Measurements from ENCODE around the gene ZDHHC20. TPM values are rescaled to one million over a fixed set of nuclear protein-coding genes. Genes with fewer than 3 reads are reported as not detected.

Gene ZDHHC20
- total RNA-seq, 1 donor from 2014 or later, result 21.0 TPM

- peaks cover 15% of the 10 kb centered on the region for H3K27me3 Mint-ChIP-seq (ENCODE audit: unreplicated experiment)
- peaks cover 5% of the 10 kb centered on the region for H3K9me3 Mint-ChIP-seq (ENCODE audit: unreplicated experiment)
- TF ChIP-seq, protein P1, sequence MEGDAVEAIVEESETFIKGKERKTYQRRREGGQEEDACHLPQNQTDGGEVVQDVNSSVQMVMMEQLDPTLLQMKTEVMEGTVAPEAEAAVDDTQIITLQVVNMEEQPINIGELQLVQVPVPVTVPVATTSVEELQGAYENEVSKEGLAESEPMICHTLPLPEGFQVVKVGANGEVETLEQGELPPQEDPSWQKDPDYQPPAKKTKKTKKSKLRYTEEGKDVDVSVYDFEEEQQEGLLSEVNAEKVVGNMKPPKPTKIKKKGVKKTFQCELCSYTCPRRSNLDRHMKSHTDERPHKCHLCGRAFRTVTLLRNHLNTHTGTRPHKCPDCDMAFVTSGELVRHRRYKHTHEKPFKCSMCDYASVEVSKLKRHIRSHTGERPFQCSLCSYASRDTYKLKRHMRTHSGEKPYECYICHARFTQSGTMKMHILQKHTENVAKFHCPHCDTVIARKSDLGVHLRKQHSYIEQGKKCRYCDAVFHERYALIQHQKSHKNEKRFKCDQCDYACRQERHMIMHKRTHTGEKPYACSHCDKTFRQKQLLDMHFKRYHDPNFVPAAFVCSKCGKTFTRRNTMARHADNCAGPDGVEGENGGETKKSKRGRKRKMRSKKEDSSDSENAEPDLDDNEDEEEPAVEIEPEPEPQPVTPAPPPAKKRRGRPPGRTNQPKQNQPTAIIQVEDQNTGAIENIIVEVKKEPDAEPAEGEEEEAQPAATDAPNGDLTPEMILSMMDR (IDR thresholded peaks at IDR 0.05; ENCODE audit: partially characterized antibody, unreplicated experiment), result no peak
- H3K4me3 Mint-ChIP-seq (ENCODE audit: unreplicated experiment), result no peak overlapping the region
- no peak for DNase-seq
- H3K27ac Mint-ChIP-seq (ENCODE audit: unreplicated experiment), result no peak overlapping the region
- H3K4me1 Mint-ChIP-seq (ENCODE audit: low read depth, unreplicated experiment), result peaks cover 11% of the 10 kb centered on the region
- no peaks in the 10 kb centered on the region for H3K36me3 Mint-ChIP-seq (ENCODE audit: unreplicated experiment)
Observed at GRCh38 chr13:21341637-21342422, 117.3 kb downstream of the ZDHHC20 start.

GRCh38 chr13:21338639-21339278 lies 120.3 kb downstream of the ZDHHC20 start:
- TF ChIP-seq, protein P1 (IDR thresholded peaks at IDR 0.05; ENCODE audit: partially characterized antibody, unreplicated experiment), result no peak
- Mint-ChIP-seq H3K27me3 (ENCODE audit: unreplicated experiment) (peaks cover 15% of the 10 kb centered on the region), H3K27ac (ENCODE audit: unreplicated experiment) (peak overlapping the region; percentile 10), H3K9me3 (ENCODE audit: unreplicated experiment) (peaks cover 3% of the 10 kb centered on the region), H3K36me3 (ENCODE audit: unreplicated experiment) (no peaks in the 10 kb centered on the region), H3K4me3 (ENCODE audit: unreplicated experiment) (no peak overlapping the region), H3K4me1 (ENCODE audit: low read depth, unreplicated experiment) (peaks cover 14% of the 10 kb centered on the region)
- no peak for DNase-seq

DNA sequence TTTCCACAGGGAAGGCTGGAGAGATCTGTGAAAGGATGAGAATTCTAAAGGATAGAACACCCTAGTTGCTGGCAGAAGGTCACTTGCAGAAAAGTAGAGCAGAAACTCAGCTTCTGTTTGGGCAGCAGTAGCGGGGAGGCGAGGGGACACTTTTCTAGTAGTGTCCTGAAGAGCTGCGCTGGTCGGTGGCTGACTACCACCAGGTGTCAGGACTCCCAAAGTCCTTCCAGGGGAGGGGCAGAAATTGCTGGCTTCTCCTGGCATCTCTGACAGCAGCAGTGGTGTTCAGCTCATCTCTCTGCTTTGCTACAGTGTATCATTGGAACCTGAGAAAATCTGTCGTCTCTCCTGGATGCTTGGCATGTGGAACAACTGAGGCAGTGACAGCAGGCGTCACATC lies 120.9 kb downstream of the ZDHHC20 start:
- no peak for DNase-seq
- no peak overlapping the region for H3K27ac Mint-ChIP-seq (ENCODE audit: unreplicated experiment)
- TF ChIP-seq, protein P1 (IDR thresholded peaks at IDR 0.05; ENCODE audit: partially characterized antibody, unreplicated experiment), result no peak

GRCh38 chr13:21336609-21337349 lies 122.3 kb downstream of the ZDHHC20 start:
- peaks cover 14% of the 10 kb centered on the region for H3K4me1 Mint-ChIP-seq (ENCODE audit: low read depth, unreplicated experiment)
- no peak overlapping the region for H3K27ac Mint-ChIP-seq (ENCODE audit: unreplicated experiment)
- H3K27me3 Mint-ChIP-seq (ENCODE audit: unreplicated experiment), result peaks cover 17% of the 10 kb centered on the region
- H3K4me3 Mint-ChIP-seq (ENCODE audit: unreplicated experiment), result no peak overlapping the region
- peaks cover 3% of the 10 kb centered on the region for H3K9me3 Mint-ChIP-seq (ENCODE audit: unreplicated experiment)
- no peak for DNase-seq
- TF ChIP-seq, protein P1 (IDR thresholded peaks at IDR 0.05; ENCODE audit: partially characterized antibody, unreplicated experiment), result no peak
- H3K36me3 Mint-ChIP-seq (ENCODE audit: unreplicated experiment), result no peaks in the 10 kb centered on the region

More for the DNA sequence above, 120.9 kb downstream of the ZDHHC20 start:
- H3K4me1 Mint-ChIP-seq (ENCODE audit: low read depth, unreplicated experiment), result peaks cover 14% of the 10 kb centered on the region
- peaks cover 17% of the 10 kb centered on the region for H3K27me3 Mint-ChIP-seq (ENCODE audit: unreplicated experiment)
- H3K9me3 Mint-ChIP-seq (ENCODE audit: unreplicated experiment), result peaks cover 3% of the 10 kb centered on the region
- H3K36me3 Mint-ChIP-seq (ENCODE audit: unreplicated experiment), result no peaks in the 10 kb centered on the region
- no peak overlapping the region for H3K4me3 Mint-ChIP-seq (ENCODE audit: unreplicated experiment)

Measured in glutamatergic neuron (in vitro differentiated cells).